SK-N-SH (cell line): ENCODE results near the gene SLC17A9. TPM values are rescaled to one million over a fixed set of nuclear protein-coding genes. Genes with fewer than 3 reads are reported as not detected.

Source experiments
- CTCF ChIA-PET: fragments of 300-600, 350-600 bp; formaldehyde crosslinking; extraction: SDS; loops from one replicate; lab custom pipeline; 2021; lab: Yijun Ruan, JAX
- POLR2A ChIA-PET: fragments of 350-600 bp; sonication (Branson Sonifier 250); formaldehyde crosslinking; extraction: SDS; loops from one replicate; lab custom pipeline; 2020; ENCODE audit warnings: antibody characterized with exemption, inconsistent platforms; lab: Yijun Ruan, JAX
- DNase-seq: peaks from one replicate; pipeline ENCODE4 v3.0.0; 2012
- H2AFZ ChIP-seq: fragments of 200-600 bp; sonication (generic); 2 replicates; pipeline ENCODE4 v1.8.1; 2016; ENCODE audit warnings: antibody characterized with exemption, mild to moderate bottlenecking, low read depth
- H3F3A ChIP-seq: fragments of 200-600 bp; sonication (generic); replicated peaks from 2 replicates; pipeline ENCODE3; 2016; ENCODE audit warnings: antibody characterized with exemption, mild to moderate bottlenecking; ENCODE audit not compliant: insufficient read depth
- H3K27ac ChIP-seq, 2 experiments: fragments of 200-500 bp in 1 of 2; fragments of 200-600 bp in 1 of 2; sonication (Bioruptor generic) in 1 of 2; sonication (generic), shearing (Covaris generic) in 1 of 2; 2 replicates each; pipeline versions ENCODE4 v1.5.1 to v1.6.1; 2014 to 2016; ENCODE audit warnings: low read depth in 2 of 2, inconsistent platforms in 1 of 2, low read length in 1 of 2, mild to moderate bottlenecking in 1 of 2, mixed read lengths in 1 of 2
- H3K27me3 ChIP-seq: fragments of 200-600 bp; sonication (generic), shearing (Covaris generic); 2 replicates; pipeline ENCODE4 v1.6.1; 2016; ENCODE audit warnings: mixed run types; ENCODE audit not compliant: insufficient read depth
- H3K36me3 ChIP-seq, 2 experiments: fragments of 200-500 bp in 1 of 2; fragments of 200-600 bp in 1 of 2; sonication (Bioruptor generic) in 1 of 2; sonication (generic) in 1 of 2; replicated peaks in 1 of 2; 2 replicates each; pipeline versions ENCODE3 to v1.5.1; 2014 to 2016; ENCODE audit warnings: low read length in 1 of 2, mild to moderate bottlenecking in 1 of 2; ENCODE audit not compliant: insufficient read depth in 2 of 2, control insufficient read depth in 1 of 2
- H3K4me1 ChIP-seq, 2 experiments: fragments of 200-500 bp in 1 of 2; fragments of 200-600 bp in 1 of 2; sonication (Bioruptor generic) in 1 of 2; sonication (generic), shearing (Covaris generic) in 1 of 2; 2 replicates each; pipeline versions ENCODE4 v1.5.1 to v1.6.1; 2014 to 2016; ENCODE audit warnings: low read depth in 1 of 2, low read length in 1 of 2, mixed run types in 1 of 2; ENCODE audit not compliant: insufficient read depth in 2 of 2, control insufficient read depth in 1 of 2
- H3K4me2 ChIP-seq: fragments of 200-600 bp; sonication (generic), shearing (Covaris generic); 2 replicates; pipeline ENCODE4 v1.6.1; 2017; ENCODE audit warnings: mixed run types
- H3K4me3 ChIP-seq, 2 experiments: fragments of 200-500 bp in 1 of 2; fragments of 200-600 bp in 1 of 2; sonication (Bioruptor generic) in 1 of 2; sonication (generic), shearing (Covaris generic) in 1 of 2; 2 replicates each; pipeline versions ENCODE4 v1.5.1 to v1.8.1; 2014 to 2016; ENCODE audit warnings: low read depth in 2 of 2, inconsistent platforms in 1 of 2, low read length in 1 of 2, mild to moderate bottlenecking in 1 of 2, mixed read lengths in 1 of 2, moderate library complexity in 1 of 2
- H3K79me2 ChIP-seq: fragments of 200-600 bp; sonication (generic); 2 replicates; pipeline ENCODE4 v1.8.1; 2017; ENCODE audit warnings: mild to moderate bottlenecking; ENCODE audit not compliant: insufficient read depth
- H3K9ac ChIP-seq: fragments of 200-600 bp; sonication (generic); 2 replicates; pipeline ENCODE4 v1.6.1; 2017; ENCODE audit warnings: mixed run types
- H3K9me2 ChIP-seq: fragments of 200-600 bp; sonication (generic); 2 replicates; pipeline ENCODE4 v1.6.1; 2017; ENCODE audit warnings: mixed run types
- H3K9me3 ChIP-seq: fragments of 200-600 bp; sonication (generic); 2 replicates; pipeline ENCODE4 v1.6.1; 2017; ENCODE audit warnings: mixed run types, mild to moderate bottlenecking, moderate library complexity
- H4K20me1 ChIP-seq: fragments of 200-600 bp; sonication (generic); 2 replicates; pipeline ENCODE4 v1.6.1; 2017; ENCODE audit warnings: mild to moderate bottlenecking, mixed run types; ENCODE audit not compliant: insufficient read depth
- ELF1 ChIP-seq: IDR thresholded peaks from 2 replicates; pipeline ENCODE4 v1.4.0; 2012
- JUND ChIP-seq: IDR thresholded peaks from 2 replicates; pipeline ENCODE4 v1.4.0; 2012
- MAX ChIP-seq: IDR thresholded peaks from 2 replicates; pipeline ENCODE4 v1.4.0; 2012; ENCODE audit warnings: low read depth
- NFIC ChIP-seq: IDR thresholded peaks from 2 replicates; pipeline ENCODE4 v1.4.0; 2012; ENCODE audit warnings: borderline replicate concordance
- PBX3 ChIP-seq: IDR thresholded peaks from 2 replicates; pipeline ENCODE4; 2012
- RAD21 ChIP-seq: IDR thresholded peaks from 2 replicates; pipeline ENCODE4 v1.6.1; 2012; ENCODE audit warnings: mild to moderate bottlenecking, low read length
- RFX5 ChIP-seq: IDR thresholded peaks from 2 replicates; pipeline ENCODE4 v1.6.1; 2012; ENCODE audit warnings: mild to moderate bottlenecking, improper control_type of control experiment, low read length
- SMC3 ChIP-seq: IDR thresholded peaks from 2 replicates; pipeline ENCODE4 v1.6.1; 2012; ENCODE audit warnings: low read depth, low read length, improper control_type of control experiment
- TCF12 ChIP-seq: IDR thresholded peaks from 2 replicates; pipeline ENCODE4 v1.4.0; 2012
- TEAD4 ChIP-seq: IDR thresholded peaks from 2 replicates; pipeline ENCODE4 v1.4.0; 2012; ENCODE audit warnings: mild to moderate bottlenecking, borderline replicate concordance; ENCODE audit not compliant: insufficient read depth
- USF2 ChIP-seq: fragments of 150-350 bp; IDR thresholded peaks from 2 replicates; pipeline ENCODE4 v1.6.1; 2017; ENCODE audit warnings: antibody characterized with exemption, low read length, low read depth, borderline replicate concordance
- WGBS: methylation state at CpG from one replicate; pipeline ENCODE4 v1.1.6; 2017; ENCODE audit warnings: low lambda C conversion rate; 5-methylcytosine and 5-hydroxymethylcytosine counted together
- polyA plus RNA-seq, 3 experiments: library from polyadenylated mRNA; depleted of rRNA; stranded (reverse); fragments of >200 nt; gene quantifications; 2 replicates each; pipeline ENCODE4 v1.2.3, GENCODE V29; 2012
- TF ChIP-seq, protein P1 (sequence below): IDR thresholded peaks from 2 replicates; pipeline ENCODE4 v1.4.0; 2012; ENCODE audit warnings: low read depth, borderline replicate concordance

SLC17A9 gene
- polyA plus RNA-seq, 1 of the 3 experiments (the other 2 are of a cell fraction): not detected

DNA sequence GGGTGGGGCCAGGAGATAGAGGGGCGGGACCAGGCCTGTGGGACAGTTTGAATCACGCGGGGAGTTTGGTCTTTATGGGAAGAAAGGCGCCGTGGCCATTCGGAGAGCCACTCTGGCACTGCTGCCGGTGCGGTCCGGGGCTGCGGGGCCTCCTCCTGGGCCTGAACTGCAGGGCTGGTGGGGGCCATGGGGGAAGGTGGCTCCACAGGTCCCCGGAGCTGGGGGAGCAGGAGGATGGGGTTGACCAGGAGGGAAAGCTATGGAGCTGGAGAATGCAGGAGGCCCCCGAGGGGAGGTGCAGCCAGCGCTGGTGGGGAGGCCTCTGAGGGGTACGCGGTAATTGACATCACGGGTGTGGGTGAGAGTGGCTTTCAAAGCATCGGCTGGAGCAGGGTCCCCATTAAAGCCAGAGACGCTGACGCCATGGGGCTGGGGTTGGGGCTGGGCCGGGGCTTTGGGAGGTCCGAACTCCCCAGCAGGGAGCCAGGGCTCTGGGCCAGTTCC, 56.1 kb downstream of the SLC17A9 start:
- CTCF ChIA-PET: interaction anchor here (0.6 to 2.6 kb wide), 37 partner anchors 10 to 598 kb away, joined by 3 to 30 read pairs (median 4); partner anchors contain the start of gene SLC17A9
- 10% methylated on average over 8 of the region's 21 CpGs for WGBS
- POLR2A ChIA-PET: interaction anchor here (1.5 kb wide), 1 partner anchor 36 kb away, joined by 3 read pairs; no protein-coding TSS in a partner anchor

DNA sequence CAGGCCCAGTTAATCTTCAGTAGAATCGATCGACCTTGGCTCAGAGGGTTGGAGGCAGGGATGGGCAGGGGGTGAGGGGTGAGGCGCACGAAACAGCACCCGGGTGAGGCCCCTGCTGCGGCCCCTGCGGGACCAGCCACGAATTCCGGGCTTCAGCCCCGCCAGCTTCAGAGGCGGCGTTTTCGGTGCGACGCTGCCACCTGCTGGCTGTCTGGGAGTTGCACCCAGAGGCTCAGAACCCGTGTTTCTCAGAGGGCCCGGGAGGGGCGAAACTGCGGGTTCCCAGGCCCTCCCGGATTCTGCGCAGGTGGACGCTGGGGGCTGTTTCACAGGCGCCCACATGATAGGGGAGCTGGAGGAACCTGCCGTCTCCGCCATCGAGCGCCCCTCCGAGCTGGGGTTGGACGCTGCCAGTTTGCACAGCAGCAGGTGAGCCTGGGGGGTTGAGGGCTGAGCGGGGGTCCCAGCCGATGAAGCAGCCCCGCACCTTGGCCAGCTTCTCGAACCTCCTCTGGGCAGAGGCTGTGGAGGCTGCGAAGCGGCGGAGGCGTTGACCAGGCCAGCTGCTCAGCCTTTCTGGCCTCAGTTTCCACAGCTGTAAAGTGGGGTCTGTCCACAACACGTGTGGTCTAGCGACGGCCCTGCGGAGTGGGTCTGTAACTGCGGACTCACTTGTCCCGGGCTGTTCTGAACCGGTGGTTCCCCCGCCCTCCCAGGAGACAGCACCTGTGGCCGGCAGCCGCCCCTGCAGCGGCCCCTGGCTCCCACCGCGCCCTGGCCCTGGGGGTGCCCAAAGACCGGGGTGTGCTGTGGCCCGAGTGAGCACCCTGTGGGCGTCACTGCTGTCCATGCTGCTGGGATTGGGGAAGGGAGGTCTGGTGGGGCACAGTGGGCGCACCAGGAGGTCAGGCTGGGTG, 56.8 kb downstream of the SLC17A9 start:
- CTCF ChIA-PET: interaction anchor here (0.5 to 2.6 kb wide), 42 partner anchors 8 to 599 kb away, joined by 3 to 30 read pairs (median 4); partner anchors contain the start of gene SLC17A9
- Histone ChIP-seq H3K79me2 (no peaks in the 10 kb centered on the region), H3K4me2 (peak overlapping the region; percentile 34; the same call in 1 of the 2 replicates), H3K9me2 (no peaks in the 10 kb centered on the region), H3F3A (peaks cover 4% of the 10 kb centered on the region), H2AFZ (no peak overlapping the region), H3K27ac (no peak overlapping the region), H3K9ac (no peak overlapping the region), H3K27me3 (peaks cover 92% of the 10 kb centered on the region), H4K20me1 (no peaks in the 10 kb centered on the region), H3K4me3 (no peak overlapping the region; a peak in 1 of 4 replicates), H3K36me3 (no peaks in the 10 kb centered on the region), H3K9me3 (peaks cover 8% of the 10 kb centered on the region; the same call in 1 of the 2 replicates), H3K4me1 (peaks cover 0 to 3% of the 10 kb centered on the region in 2 experiments; a peak in 1 of 4 replicates)
- DNase-seq: peak; percentile 95
- 4% methylated on average over 22 of the region's 54 CpGs for WGBS
- POLR2A ChIA-PET: interaction anchor here (1.5 kb wide), 1 partner anchor 37 kb away, joined by 3 read pairs; no protein-coding TSS in a partner anchor
- TF ChIP-seq SMC3 (peak; percentile 92), TCF12 (no peak), JUND (no peak), MAX (no peak), RAD21 (peak; percentile 90), PBX3 (no peak), USF2 (no peak), NFIC (no peak), TEAD4 (no peak), ELF1 (no peak)
- TF ChIP-seq, protein P1, sequence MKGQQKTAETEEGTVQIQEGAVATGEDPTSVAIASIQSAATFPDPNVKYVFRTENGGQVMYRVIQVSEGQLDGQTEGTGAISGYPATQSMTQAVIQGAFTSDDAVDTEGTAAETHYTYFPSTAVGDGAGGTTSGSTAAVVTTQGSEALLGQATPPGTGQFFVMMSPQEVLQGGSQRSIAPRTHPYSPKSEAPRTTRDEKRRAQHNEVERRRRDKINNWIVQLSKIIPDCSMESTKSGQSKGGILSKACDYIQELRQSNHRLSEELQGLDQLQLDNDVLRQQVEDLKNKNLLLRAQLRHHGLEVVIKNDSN: no peak

More for the DNA sequence above, 56.1 kb downstream of the SLC17A9 start:
- H3K27me3 ChIP-seq: peaks cover 92% of the 10 kb centered on the region
- no peak overlapping the region for H3K27ac ChIP-seq
- peaks cover 8% of the 10 kb centered on the region; the same call in 1 of the 2 replicates for H3K9me3 ChIP-seq
- DNase-seq: peak; percentile 62
- no peak overlapping the region for H3K9ac ChIP-seq
- no peaks in the 10 kb centered on the region for H3K79me2 ChIP-seq
- H3K4me3 ChIP-seq: no peak overlapping the region; a peak in 1 of 4 replicates
- no peak overlapping the region for H2AFZ ChIP-seq
- no peaks in the 10 kb centered on the region for H3K36me3 ChIP-seq
- peaks cover 0 to 3% of the 10 kb centered on the region in 2 experiments; a peak in 1 of 4 replicates for H3K4me1 ChIP-seq
- H3F3A ChIP-seq: peaks cover 4% of the 10 kb centered on the region
- no peaks in the 10 kb centered on the region for H3K9me2 ChIP-seq
- peak overlapping the region; percentile 34; the same call in 1 of the 2 replicates for H3K4me2 ChIP-seq
- no peak for TF ChIP-seq USF2
- TF ChIP-seq RFX5: no peak
- no peak for TF ChIP-seq PBX3
- H4K20me1 ChIP-seq: no peaks in the 10 kb centered on the region
